ENCODE data around the gene FBXO15.

The FBXO15 gene

DNA sequence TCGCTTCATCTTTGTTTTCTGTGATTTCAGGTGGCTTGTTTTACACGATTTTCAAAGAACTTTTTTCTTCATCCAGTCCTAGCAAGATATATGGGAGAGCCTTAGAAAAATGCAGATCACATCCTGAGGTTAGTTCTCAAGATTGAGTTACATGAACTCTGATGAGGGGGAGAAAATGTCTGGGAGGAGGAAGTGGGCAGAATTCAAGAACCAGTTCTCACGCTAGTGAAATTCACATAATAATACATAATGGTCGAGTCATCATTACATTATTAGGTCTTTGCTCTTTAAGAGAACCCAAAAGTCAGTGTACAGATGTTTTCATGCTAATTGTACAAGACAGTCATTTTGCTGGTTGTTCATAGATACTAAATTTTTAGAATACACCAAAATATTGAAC, 7.6 kb upstream of the FBXO15 start:
- DNase-seq = no peak
- in situ Hi-C loops (cut with MboI; ENCODE audit: low pct_unique_long_range_greater_than_20kb, low sequenced_read_pairs) = no loop called here

GRCh38 chr18:74154716-74155115, 7.1 kb upstream of the FBXO15 start:
- no peak for DNase-seq
- in situ Hi-C loops (cut with MboI; ENCODE audit: low pct_unique_long_range_greater_than_20kb, low sequenced_read_pairs) = no loop called here

DNA sequence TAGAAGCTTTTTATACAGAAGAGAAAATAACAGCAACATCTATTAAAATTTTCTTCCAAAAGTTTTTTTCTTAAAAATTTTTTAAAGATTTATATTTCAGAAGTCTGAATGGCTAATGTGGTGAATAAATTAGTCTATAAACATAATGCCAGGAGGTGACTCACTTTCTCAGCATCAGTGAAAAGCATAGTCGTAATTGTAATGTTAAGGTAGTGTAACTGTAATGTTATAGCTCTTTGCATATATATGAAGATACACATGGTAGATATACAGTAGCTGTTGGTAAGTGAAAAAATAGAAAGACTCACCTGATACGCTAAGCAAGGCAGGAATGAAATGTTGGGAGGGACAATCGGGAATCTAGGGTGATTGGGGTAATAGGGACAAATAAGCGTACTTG, 6.2 kb upstream of the FBXO15 start:
- in situ Hi-C loops (cut with MboI; ENCODE audit: low pct_unique_long_range_greater_than_20kb, low sequenced_read_pairs) = no loop called here
- DNase-seq = no peak

GRCh38 chr18:74153377-74153776, 5.7 kb upstream of the FBXO15 start:
- no peak for DNase-seq
- in situ Hi-C loops (cut with MboI; ENCODE audit: low pct_unique_long_range_greater_than_20kb, low sequenced_read_pairs) = no loop called here

GRCh38 chr18:74152857-74153256, 5.2 kb upstream of the FBXO15 start:
- in situ Hi-C loops (cut with MboI; ENCODE audit: low pct_unique_long_range_greater_than_20kb, low sequenced_read_pairs) = no loop called here
- DNase-seq = peak; percentile 8

DNA sequence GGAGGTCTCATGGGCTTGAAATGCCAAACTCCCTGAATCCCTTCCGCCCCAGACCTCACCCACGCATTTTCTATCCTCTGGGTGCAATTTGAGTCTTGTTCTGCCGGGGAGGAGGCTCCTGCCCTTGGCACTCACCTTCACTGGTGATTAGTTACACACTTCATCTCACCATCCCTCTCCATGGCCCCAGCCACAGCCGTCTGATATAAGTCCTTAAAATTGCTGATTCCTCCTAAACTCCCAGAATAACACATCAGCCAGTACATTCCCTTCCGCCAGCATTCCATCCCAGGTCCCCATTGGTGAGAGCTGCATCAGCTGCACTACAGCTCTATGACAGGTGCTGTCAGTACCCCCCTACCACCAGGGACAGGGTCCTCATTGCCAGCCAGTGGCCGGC, 4.6 kb upstream of the FBXO15 start:
- DNase-seq = no peak
- in situ Hi-C loops (cut with MboI; ENCODE audit: low pct_unique_long_range_greater_than_20kb, low sequenced_read_pairs) = no loop called here

GRCh38 chr18:74149878-74150277, 2.2 kb upstream of the FBXO15 start:
- in situ Hi-C loops (cut with MboI; ENCODE audit: low pct_unique_long_range_greater_than_20kb, low sequenced_read_pairs) = no loop called here
- DNase-seq = peak; percentile 23

DNA sequence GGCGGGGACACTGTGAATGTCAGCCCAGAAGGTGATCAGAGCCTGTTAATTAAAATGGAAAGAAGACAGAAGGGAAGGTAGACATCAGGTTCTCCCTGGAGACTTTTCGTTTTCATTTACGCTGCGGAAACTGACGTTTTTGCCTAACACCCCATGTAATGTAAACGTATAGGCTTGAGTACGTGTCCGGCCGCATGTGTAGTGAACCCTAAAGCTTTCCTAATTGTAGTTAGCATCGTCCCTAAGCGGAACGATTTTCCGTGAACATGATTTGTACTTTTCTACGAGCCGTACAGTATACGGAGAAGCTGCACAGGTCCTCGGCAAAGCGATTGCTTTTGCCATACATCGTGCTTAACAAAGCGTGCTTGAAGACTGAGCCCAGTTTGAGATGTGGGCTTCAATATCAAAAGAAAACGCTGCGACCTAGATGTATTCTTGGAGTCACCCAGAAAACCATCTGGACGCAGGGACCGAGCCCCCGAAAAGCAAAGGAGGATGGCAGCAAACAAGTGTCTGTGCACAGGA, 973 bp upstream of the FBXO15 start:
- no peak for DNase-seq
- in situ Hi-C loops (cut with MboI; ENCODE audit: low pct_unique_long_range_greater_than_20kb, low sequenced_read_pairs) = no loop called here

DNA sequence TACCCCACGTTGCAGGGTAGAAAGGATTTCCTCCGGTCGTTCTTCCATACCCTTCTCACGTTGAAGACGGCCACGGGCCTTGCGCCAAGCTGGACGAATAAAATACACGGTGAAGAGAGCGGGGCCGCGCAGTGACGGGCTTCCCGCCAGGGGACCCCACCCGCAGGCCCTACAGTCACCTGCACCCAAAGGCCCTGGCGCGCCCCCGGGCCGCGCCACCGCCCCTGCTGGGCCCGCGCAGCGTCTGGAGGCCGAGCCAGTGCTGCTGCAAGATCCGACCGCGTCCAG, 199 bp downstream of the FBXO15 start:
- in situ Hi-C loops (cut with MboI; ENCODE audit: low pct_unique_long_range_greater_than_20kb, low sequenced_read_pairs) = no loop called here
- no peak for DNase-seq

- no peak for DNase-seq
- in situ Hi-C loops (cut with MboI; ENCODE audit: low pct_unique_long_range_greater_than_20kb, low sequenced_read_pairs) = no loop called here
These were observed 878 bp downstream of the FBXO15 start for GRCh38 chr18:74146756-74147155.

DNA sequence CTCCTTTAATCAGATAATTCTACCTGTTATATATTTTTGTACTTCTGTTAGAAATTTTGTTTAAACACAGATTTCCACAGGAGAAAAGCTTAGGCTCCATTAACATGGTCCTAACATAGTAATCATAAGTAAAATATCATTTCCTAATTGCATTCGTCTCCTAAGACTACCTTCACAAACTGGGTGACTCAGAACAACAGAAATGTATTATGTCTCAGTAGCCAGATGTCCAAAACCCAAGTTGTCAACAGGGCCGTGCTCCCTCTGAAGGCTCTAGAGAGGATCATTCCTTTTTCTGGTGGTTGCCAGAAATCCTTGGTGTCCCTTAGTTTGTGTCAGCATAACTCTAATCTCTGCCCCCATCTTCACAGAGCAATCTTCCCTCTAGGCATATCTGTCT, 5.4 kb downstream of the FBXO15 start:
- DNase-seq = no peak
- in situ Hi-C loops (cut with MboI; ENCODE audit: low pct_unique_long_range_greater_than_20kb, low sequenced_read_pairs) = no loop called here

- in situ Hi-C loops (cut with MboI; ENCODE audit: low pct_unique_long_range_greater_than_20kb, low sequenced_read_pairs) = no loop called here
- no peak for DNase-seq
These were observed 6.0 kb downstream of the FBXO15 start for GRCh38 chr18:74141667-74142066.

- no peak for DNase-seq
- in situ Hi-C loops (cut with MboI; ENCODE audit: low pct_unique_long_range_greater_than_20kb, low sequenced_read_pairs) = no loop called here
These were observed 7.1 kb downstream of the FBXO15 start for GRCh38 chr18:74140582-74140981.

DNA sequence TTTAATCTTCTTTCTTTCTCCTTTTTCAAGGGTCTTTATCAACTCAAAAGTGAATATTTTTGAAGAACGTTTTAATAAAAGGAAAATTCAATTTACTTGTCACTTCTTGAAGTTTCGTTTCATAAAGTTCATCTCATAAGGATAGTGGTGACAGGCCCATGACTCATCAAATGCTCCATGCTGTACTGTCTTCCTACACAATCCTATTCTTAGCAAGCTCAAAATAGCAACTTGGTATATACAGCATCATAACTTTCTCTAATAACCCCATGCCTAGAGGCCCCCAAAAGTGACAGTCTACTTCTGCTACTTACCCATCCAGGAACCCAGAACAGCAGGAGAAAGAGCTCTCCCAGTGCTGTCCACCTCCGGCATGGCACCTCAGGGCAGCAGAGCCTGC, 7.7 kb downstream of the FBXO15 start:
- in situ Hi-C loops (cut with MboI; ENCODE audit: low pct_unique_long_range_greater_than_20kb, low sequenced_read_pairs) = no loop called here

GRCh38 chr18:74139411-74139810, 8.2 kb downstream of the FBXO15 start:
- no peak for DNase-seq
- in situ Hi-C loops (cut with MboI; ENCODE audit: low pct_unique_long_range_greater_than_20kb, low sequenced_read_pairs) = no loop called here

More for the DNA sequence above, 7.7 kb downstream of the FBXO15 start:
- no peak for DNase-seq

DNA sequence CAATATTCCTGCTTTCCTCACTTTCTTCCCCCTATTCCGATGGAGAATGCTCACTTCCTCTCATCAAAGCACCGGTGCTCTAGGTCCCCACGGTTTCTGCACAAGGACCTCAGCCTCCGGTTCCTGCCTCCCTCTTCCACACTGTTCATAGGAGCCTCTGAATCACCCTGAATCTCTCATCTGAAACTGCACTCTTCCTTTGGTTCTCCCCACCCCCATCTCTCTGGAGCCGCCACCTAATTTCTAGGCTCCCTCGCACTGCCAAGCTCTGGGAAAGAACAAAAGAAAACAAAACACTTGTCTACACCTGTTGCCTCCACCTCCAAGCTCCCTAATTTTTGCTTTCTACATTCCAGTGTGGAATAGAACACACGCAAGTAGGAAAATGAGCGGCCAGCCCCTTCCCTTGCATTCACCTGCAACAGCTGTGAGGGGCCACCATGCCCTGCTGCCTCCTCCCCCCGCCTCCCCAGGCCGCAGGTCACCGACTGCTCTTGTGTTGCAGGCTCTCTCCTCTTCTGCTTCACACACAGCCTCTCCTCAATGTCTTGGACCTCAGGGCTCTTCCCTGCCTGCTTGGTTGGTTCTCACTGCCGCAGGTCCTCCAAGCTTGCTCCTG, 9.6 kb downstream of the FBXO15 start:
- in situ Hi-C loops (cut with MboI; ENCODE audit: low pct_unique_long_range_greater_than_20kb, low sequenced_read_pairs) = no loop called here

DNA sequence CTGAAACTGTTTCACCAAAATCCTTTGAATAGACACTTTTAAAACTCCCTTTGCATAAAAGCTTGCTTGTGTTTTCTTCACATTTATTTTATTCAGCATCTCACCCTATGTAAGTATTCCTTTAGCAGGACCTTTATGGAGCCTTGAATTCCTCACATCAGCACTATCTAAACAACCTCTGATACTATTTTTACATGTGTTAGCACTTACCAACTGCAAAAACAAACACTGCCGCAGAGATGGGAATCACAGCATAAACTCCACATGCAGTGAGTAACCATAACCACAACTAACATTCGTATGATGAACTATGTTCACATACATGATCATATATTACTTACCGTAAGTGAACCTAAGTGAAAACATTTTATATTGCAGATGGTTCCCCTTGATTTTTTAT, 15.4 kb downstream of the FBXO15 start:
- DNase-seq = no peak
- in situ Hi-C loops (cut with MboI; ENCODE audit: low pct_unique_long_range_greater_than_20kb, low sequenced_read_pairs) = no loop called here

More for the DNA sequence above, 9.6 kb downstream of the FBXO15 start:
- no peak for DNase-seq

DNA sequence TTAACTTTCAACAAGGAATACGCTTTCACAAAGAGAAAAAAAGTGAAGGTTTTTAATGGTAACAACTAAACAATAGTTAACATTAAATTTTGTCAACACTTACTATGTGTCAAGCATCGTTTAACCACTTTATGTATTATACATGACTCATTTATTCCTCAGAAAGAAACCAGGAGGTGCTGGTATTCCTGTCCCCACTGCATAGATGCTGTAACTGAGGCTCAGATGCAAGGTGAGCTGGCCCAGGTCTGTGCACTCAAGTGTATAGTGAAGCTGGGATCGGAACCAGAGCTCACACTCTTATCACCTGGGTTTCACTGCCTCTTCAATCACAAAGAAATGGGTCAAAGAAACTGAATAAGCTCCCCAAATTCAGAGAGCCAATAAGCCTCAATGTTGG, 16.5 kb downstream of the FBXO15 start:
- no peak for DNase-seq
- in situ Hi-C loops (cut with MboI; ENCODE audit: low pct_unique_long_range_greater_than_20kb, low sequenced_read_pairs) = no loop called here

- in situ Hi-C loops (cut with MboI; ENCODE audit: low pct_unique_long_range_greater_than_20kb, low sequenced_read_pairs) = no loop called here
- no peak for DNase-seq
These were observed 19.5 kb downstream of the FBXO15 start for GRCh38 chr18:74128159-74128558.

- DNase-seq = no peak
- in situ Hi-C loops (cut with MboI; ENCODE audit: low pct_unique_long_range_greater_than_20kb, low sequenced_read_pairs) = no loop called here
These were observed 20.7 kb downstream of the FBXO15 start for GRCh38 chr18:74126684-74127655.

DNA sequence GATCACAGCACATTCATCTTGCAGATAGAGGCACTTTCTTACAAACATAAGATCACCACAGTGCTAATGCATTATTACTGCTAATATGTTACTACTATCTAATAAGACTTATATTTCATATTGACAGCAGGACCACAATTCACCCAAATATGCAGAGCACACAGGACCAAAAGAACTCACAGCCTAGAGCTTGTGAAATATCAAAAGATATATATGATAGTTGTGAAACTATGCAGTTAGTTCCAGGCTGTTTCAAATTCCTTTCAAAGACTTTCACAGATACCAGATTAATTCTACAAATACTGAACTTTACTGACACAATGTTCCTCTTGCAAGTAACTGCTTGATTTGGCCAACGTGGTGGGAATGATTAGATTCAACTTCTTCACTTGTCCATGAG, 23.0 kb downstream of the FBXO15 start:
- DNase-seq = no peak
- in situ Hi-C loops (cut with MboI; ENCODE audit: low pct_unique_long_range_greater_than_20kb, low sequenced_read_pairs) = no loop called here

Measured in KBM-7 (cell line).